ENCODE results near the gene ADGRF1.

GRCh38 chr6:46969206-46969605, 72.9 kb downstream of the ADGRF1 start:
- no peak for TF ChIP-seq POLR2AphosphoS5 (IDR thresholded peaks at IDR 0.05; ENCODE audit: borderline replicate concordance, low read depth, low read length)
- TF ChIP-seq EZH2 (IDR thresholded peaks at IDR 0.05): no peak
- no peak for TF ChIP-seq FOXP2 (optimal IDR thresholded peaks at IDR 0.05; ENCODE audit: control extremely low read depth, extremely low read length, insufficient read depth)
